ENCODE results near the gene HDAC4.

DNA sequence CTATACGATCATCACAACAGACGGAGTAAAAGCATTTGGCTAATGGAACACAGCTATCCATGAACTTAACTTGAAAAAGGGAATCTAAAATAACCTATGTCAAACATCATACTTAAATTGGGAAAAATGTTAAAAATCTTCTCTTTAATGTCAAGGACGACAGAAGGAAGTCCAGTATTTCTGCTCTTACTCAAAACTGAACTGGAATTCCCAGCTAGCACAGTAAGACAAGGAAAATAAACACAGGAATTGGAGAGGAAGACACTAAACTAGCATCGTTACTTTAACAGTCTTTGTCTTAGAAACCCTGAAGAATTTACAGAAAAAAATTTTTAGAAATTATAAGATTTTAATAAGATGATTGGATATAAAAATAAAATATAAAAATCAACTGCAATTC is 112.6 kb downstream of the HDAC4 start:
- TF ChIP-seq TCF7L2 (IDR thresholded peaks at IDR 0.05; ENCODE audit: low read depth, low read length) = no peak
- TF ChIP-seq, protein P1, sequence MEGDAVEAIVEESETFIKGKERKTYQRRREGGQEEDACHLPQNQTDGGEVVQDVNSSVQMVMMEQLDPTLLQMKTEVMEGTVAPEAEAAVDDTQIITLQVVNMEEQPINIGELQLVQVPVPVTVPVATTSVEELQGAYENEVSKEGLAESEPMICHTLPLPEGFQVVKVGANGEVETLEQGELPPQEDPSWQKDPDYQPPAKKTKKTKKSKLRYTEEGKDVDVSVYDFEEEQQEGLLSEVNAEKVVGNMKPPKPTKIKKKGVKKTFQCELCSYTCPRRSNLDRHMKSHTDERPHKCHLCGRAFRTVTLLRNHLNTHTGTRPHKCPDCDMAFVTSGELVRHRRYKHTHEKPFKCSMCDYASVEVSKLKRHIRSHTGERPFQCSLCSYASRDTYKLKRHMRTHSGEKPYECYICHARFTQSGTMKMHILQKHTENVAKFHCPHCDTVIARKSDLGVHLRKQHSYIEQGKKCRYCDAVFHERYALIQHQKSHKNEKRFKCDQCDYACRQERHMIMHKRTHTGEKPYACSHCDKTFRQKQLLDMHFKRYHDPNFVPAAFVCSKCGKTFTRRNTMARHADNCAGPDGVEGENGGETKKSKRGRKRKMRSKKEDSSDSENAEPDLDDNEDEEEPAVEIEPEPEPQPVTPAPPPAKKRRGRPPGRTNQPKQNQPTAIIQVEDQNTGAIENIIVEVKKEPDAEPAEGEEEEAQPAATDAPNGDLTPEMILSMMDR (IDR thresholded peaks at IDR 0.05) = no peak
- TF ChIP-seq, protein P2, sequence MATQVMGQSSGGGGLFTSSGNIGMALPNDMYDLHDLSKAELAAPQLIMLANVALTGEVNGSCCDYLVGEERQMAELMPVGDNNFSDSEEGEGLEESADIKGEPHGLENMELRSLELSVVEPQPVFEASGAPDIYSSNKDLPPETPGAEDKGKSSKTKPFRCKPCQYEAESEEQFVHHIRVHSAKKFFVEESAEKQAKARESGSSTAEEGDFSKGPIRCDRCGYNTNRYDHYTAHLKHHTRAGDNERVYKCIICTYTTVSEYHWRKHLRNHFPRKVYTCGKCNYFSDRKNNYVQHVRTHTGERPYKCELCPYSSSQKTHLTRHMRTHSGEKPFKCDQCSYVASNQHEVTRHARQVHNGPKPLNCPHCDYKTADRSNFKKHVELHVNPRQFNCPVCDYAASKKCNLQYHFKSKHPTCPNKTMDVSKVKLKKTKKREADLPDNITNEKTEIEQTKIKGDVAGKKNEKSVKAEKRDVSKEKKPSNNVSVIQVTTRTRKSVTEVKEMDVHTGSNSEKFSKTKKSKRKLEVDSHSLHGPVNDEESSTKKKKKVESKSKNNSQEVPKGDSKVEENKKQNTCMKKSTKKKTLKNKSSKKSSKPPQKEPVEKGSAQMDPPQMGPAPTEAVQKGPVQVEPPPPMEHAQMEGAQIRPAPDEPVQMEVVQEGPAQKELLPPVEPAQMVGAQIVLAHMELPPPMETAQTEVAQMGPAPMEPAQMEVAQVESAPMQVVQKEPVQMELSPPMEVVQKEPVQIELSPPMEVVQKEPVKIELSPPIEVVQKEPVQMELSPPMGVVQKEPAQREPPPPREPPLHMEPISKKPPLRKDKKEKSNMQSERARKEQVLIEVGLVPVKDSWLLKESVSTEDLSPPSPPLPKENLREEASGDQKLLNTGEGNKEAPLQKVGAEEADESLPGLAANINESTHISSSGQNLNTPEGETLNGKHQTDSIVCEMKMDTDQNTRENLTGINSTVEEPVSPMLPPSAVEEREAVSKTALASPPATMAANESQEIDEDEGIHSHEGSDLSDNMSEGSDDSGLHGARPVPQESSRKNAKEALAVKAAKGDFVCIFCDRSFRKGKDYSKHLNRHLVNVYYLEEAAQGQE (IDR thresholded peaks at IDR 0.05; ENCODE audit: insufficient read depth in 1 of 2, low read depth in 2 of 2, low read length in 1 of 2) = no peak
- TF ChIP-seq SIN3A (IDR thresholded peaks at IDR 0.05; ENCODE audit: borderline replicate concordance, insufficient read depth, low read depth, low read length) = no peak
- no peak for TF ChIP-seq POLR2AphosphoS5 (IDR thresholded peaks at IDR 0.05; ENCODE audit: low read depth, low read length)
